ENCODE measurements around the gene NCAM2.

The NCAM2 gene

DNA sequence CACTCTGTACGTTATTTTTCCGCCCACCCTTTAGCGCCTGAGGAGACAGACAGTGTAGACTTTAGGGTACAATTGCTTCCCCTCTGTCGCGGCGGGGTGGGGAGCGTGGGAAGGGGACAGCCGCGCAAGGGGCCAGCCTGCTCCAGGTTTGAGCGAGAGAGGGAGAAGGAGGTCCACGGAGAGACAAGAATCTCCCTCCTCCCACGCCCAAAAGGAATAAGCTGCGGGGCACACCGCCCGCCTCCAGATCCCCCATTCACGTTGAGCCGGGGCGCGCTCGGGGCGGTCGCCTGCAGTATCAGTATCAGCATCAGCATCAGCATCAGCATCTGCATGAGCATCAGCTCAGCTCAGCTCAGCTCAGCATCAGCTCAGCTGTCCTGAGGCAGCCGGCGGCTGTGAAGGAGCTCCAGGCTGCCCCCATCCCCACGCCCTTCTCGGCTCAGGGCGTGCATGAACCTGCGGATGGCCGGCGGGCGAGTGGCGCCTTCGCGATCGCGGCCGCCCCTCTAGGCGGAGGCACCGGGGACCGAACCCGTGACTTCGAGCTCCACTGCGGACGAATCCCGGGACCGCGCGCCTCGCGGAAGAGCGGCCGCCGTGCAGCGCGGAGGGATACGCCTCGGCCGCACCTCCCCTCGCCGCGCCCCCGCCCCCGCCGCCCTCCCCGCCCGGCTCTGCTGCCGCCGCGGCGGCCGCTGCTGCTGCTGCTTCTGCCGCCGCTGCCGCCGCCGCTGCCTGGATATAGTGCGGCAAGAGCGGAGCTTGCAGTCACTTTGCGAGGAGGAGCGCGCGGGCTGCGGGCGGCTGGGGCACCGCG is at the start of gene NCAM2:
Gene NCAM2 (plus strand): TSS at position 774 of the 820 bp plus-strand sequence.
- no peak within 1 kb of the TSS for H3K27ac Mint-ChIP-seq
- CTCF ChIA-PET = no interaction called here
- H3K36me3 Mint-ChIP-seq = no peaks in the 10 kb centered on the region
- H3K9me3 Mint-ChIP-seq = no peaks in the 10 kb centered on the region
- peaks cover 7% of the 10 kb centered on the region for H3K4me1 Mint-ChIP-seq
- H3K27me3 Mint-ChIP-seq = peaks cover 29% of the 10 kb centered on the region
- DNase-seq = peak; percentile 65
- H3K4me3 Mint-ChIP-seq = peak within 1 kb of the TSS; percentile 61

DNA sequence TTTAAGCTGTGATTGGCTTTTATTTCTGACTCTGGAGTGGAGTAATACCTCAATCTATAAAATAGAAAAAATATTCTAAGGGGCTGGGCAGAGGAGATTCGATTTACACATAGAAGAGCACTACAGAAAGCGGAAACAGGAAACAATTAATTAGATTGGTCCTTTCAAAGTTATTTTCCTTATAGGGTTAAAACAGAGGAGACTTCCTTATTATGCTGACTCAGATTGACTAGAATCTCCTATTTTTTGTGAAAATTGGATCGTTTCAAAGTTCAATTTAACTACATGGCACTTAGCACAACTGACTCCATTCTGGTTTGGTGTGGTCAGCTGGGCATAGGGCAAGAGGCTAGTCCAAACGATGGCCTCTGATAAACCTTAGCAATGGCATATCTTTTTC is 48.3 kb upstream of the NCAM2 start:
- Mint-ChIP-seq H3K27me3 (no peaks in the 10 kb centered on the region), H3K27ac (no peak overlapping the region), H3K4me1 (no peaks in the 10 kb centered on the region), H3K4me3 (no peak overlapping the region), H3K9me3 (no peaks in the 10 kb centered on the region), H3K36me3 (no peaks in the 10 kb centered on the region)
- DNase-seq = no peak
- CTCF ChIA-PET = no interaction called here

DNA sequence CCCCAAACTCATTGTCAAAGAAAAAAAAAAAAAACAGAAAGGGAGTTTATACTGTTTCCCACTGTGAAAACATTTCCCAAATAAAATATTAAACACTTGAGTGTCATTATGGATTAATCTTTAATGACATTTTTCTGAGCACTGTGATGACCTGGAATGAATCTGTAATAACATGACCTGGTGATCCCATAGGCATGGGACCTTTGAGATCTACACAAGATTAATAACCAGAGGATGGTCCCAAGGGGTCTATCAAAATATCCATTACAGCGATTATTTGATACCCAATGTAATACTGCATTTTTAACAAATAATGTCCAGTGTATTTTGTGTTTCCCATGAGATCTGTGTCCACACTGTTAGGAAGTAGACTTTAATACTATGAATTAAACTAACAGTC is 32.4 kb upstream of the NCAM2 start:
- Mint-ChIP-seq H3K27me3 (no peaks in the 10 kb centered on the region), H3K4me1 (no peaks in the 10 kb centered on the region), H3K36me3 (no peaks in the 10 kb centered on the region), H3K9me3 (no peaks in the 10 kb centered on the region), H3K4me3 (no peak overlapping the region), H3K27ac (no peak overlapping the region)
- no peak for DNase-seq
- CTCF ChIA-PET = no interaction called here

DNA sequence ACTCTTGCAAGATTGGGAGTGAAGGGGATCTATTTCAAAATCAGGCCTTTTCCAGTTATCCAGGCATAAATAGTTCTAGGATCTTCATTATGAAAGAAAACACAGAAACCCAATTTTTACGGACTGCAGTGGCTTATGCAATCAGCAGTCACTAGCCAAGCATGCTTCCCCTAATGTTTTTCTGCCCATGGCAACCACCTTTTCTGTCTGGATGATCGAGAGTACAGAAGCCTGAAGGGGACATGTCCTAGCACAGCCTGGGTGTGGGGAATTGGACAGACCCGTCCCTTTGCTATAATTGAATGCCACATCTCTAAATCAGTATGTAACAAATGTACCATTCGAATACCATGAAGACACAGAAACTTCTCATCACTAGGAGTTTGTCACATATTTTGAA is 29.8 kb upstream of the NCAM2 start:
- no peaks in the 10 kb centered on the region for H3K4me1 Mint-ChIP-seq
- no peaks in the 10 kb centered on the region for H3K36me3 Mint-ChIP-seq
- H3K27me3 Mint-ChIP-seq = no peaks in the 10 kb centered on the region
- no peak overlapping the region for H3K4me3 Mint-ChIP-seq
- H3K9me3 Mint-ChIP-seq = no peaks in the 10 kb centered on the region
- CTCF ChIA-PET = no interaction called here
- DNase-seq = no peak
- H3K27ac Mint-ChIP-seq = no peak overlapping the region

DNA sequence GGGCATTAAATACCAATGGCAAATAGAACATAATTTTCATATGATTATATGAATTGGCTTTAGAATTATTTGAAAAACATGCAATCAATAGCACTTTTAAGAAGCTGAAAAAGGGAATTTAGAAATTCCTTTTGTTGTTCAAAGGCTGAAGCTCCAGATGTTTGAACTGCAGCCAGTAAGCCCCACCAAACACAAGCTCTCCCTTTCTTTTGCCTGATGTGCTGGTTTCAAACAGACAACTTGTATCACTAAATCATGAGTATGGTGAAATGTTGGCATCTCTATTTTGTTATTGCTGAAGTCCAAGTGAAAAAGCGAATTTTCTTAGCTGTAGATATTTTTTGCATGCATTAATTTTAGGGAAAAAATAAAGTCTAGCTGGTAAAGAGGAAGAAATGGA is 27.5 kb upstream of the NCAM2 start:
- H3K4me1 Mint-ChIP-seq = no peaks in the 10 kb centered on the region
- H3K4me3 Mint-ChIP-seq = no peak overlapping the region
- CTCF ChIA-PET = interaction anchor here (0.6 to 0.8 kb wide), 2 partner anchors 30 to 935 kb away, joined by 3 read pairs; no protein-coding TSS in a partner anchor
- H3K9me3 Mint-ChIP-seq = no peaks in the 10 kb centered on the region
- H3K27me3 Mint-ChIP-seq = no peaks in the 10 kb centered on the region
- no peak for DNase-seq
- no peak overlapping the region for H3K27ac Mint-ChIP-seq
- no peaks in the 10 kb centered on the region for H3K36me3 Mint-ChIP-seq

DNA sequence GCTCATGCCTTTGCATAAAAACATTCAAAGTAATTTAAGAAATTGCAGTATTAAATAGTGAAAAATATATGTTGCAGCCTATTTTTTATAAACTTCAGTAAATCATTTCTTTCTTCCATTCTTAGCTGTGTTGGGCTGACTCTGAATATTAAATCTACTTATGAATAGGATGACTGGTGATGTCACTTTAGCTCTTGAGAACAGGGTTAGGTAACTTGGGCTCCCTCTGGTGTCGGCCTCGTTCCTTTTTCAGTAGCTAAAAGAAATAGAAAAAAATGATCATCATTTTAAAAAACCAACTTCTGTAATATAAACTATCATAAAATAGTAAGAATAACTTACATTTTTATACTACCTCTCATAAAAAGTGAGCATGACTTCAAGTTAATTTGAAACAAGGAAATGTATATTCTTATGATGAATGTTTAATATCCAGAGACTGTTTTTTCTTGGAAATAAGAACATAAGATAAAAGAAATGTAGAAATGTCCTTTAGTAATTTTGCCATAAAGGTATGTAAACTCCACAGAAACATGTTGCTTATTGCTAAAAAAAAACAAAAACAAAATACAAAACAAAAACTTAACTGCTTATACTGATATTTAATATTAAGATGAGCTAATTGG is 26.8 kb upstream of the NCAM2 start:
- H3K4me3 Mint-ChIP-seq = no peak overlapping the region
- no peaks in the 10 kb centered on the region for H3K27me3 Mint-ChIP-seq
- H3K27ac Mint-ChIP-seq = no peak overlapping the region
- CTCF ChIA-PET = interaction anchor here (0.6 to 0.8 kb wide), 3 partner anchors 29 to 934 kb away, joined by 3 read pairs; no protein-coding TSS in a partner anchor
- no peaks in the 10 kb centered on the region for H3K9me3 Mint-ChIP-seq
- H3K36me3 Mint-ChIP-seq = no peaks in the 10 kb centered on the region
- H3K4me1 Mint-ChIP-seq = no peaks in the 10 kb centered on the region
- DNase-seq = peak; percentile 25

DNA sequence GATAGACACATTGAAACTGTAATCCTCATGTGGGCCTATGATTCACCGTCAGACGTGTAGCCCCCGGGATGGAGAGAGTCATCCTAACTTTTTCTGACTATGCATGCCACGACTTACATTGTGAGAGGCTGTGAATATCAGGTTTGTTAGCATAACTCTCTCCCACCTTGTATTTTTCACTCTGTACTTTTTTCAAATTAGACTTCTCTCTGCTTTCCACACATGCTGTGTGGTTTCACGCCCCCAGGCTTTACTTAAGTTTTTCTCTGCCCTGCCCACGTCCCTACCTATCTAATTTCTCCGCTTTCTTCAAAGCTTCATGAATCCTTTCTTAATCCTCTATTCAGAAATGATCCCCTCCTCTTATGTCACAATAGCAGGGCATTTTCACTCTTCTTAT is 3.4 kb upstream of the NCAM2 start:
- Mint-ChIP-seq H3K36me3 (no peaks in the 10 kb centered on the region), H3K9me3 (no peaks in the 10 kb centered on the region), H3K4me1 (peaks cover 7% of the 10 kb centered on the region), H3K27ac (no peak overlapping the region), H3K4me3 (no peak overlapping the region), H3K27me3 (peaks cover 29% of the 10 kb centered on the region)
- CTCF ChIA-PET = no interaction called here
- DNase-seq = no peak

DNA sequence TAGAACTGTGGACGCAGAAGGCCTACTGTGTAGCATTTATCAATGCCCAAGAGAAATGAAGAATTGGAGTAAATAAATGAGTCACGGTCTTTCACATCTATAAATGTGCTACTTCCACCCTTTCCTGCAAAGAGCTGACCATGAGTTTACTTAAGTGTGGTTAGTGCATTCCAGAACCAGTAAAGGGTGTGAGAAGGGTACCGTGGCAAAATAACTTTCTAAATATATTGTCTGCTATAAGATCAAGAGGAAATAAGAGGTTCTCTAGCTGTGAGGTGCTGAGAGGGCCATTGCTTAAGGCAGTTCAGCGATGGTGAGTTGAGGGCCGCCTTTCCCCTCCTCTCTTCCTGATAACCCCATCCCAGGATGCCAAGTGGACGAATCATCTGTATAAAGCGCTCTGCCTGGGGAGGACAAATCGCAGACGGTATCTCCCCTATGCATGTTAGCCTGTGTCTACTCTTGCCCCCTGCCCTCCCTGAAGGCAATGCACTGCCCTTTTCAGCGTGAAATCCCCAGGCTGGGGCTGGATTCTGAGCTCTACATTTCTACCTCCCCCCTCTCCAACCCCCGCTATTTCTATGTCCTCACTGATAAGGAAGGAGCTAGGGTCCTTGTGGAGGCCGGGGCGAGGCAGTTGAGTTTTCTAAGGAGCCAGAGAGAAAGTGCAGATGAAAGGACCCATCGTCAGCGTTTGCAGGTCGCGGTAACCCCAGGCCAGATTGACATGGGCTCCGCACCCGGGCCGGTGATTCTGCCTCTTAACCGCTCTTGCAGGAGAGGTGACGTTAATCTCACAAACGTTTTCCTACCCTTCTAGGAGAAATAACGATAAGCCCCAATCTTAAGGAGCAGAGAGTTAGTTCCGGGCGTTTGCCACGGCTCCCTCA is 1.5 kb upstream of the NCAM2 start:
- Mint-ChIP-seq H3K27me3 (peaks cover 29% of the 10 kb centered on the region), H3K9me3 (no peaks in the 10 kb centered on the region), H3K4me3 (no peak overlapping the region), H3K27ac (no peak overlapping the region), H3K4me1 (peaks cover 7% of the 10 kb centered on the region), H3K36me3 (no peaks in the 10 kb centered on the region)
- no peak for DNase-seq
- CTCF ChIA-PET = no interaction called here

DNA sequence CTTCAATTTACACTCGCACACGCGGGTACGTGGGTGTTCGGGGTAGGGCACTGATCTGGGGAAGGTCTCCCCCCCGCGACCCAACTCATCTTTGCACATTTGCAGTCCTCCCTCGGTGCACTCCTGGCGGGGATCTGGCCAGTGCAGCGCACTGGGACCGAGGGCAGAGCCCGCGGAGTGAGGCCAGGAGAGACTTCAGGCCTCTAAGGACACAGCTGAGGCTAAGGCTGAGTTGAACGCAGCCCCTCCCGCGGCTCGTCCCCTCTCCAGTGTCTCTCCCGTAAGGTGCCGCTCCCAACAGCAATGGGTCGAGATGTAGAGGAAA is 936 bp upstream of the NCAM2 start:
- Mint-ChIP-seq H3K36me3 (no peaks in the 10 kb centered on the region), H3K4me1 (peaks cover 7% of the 10 kb centered on the region), H3K4me3 (no peak overlapping the region), H3K27ac (no peak overlapping the region), H3K9me3 (no peaks in the 10 kb centered on the region), H3K27me3 (peaks cover 29% of the 10 kb centered on the region)
- CTCF ChIA-PET = no interaction called here
- DNase-seq = no peak

DNA sequence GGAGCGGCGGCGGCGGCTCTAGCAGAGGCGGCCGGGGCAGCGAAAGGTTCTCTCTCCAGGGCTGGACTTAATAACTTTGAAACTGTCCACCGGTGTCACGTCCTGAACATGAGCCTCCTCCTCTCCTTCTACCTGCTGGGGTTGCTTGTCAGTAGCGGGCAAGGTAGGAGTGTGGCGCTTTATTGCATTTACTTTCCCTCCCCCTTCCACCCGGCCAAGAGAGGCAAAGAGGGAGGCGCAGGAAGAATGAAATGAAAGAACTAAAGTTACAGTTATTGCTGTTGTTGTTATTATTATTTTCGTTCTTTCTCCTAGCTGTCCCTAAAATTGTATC is 214 bp downstream of the NCAM2 start:
- Mint-ChIP-seq H3K4me3 (peak overlapping the region; percentile 61), H3K9me3 (no peaks in the 10 kb centered on the region), H3K27ac (no peak overlapping the region), H3K36me3 (no peaks in the 10 kb centered on the region), H3K27me3 (peaks cover 29% of the 10 kb centered on the region), H3K4me1 (peaks cover 7% of the 10 kb centered on the region)
- no peak for DNase-seq
- CTCF ChIA-PET = no interaction called here

DNA sequence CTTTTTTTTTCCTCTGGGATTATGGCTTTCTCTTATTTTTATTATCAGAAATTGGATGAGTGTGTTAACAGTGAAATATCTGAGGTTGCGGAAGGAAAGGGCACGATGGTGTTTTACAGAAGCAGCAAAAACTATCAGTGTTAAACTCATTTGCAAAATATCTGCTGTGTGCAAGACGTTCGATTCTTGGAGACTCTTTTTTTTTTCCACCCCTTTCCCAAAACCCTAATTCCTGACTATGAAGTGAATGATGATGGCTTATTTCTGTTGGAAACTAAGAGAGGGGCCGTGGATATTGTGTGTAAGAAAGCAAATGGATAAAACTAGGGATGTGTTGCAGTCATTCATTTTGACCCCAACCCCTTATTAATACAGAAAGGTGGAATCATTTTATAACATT is 677 bp downstream of the NCAM2 start:
- CTCF ChIA-PET = interaction anchor here (1.5 kb wide), 1 partner anchor 923 kb away, joined by 7 read pairs; no protein-coding TSS in a partner anchor
- Mint-ChIP-seq H3K9me3 (no peaks in the 10 kb centered on the region), H3K4me3 (peak overlapping the region; percentile 61), H3K27ac (no peak overlapping the region), H3K4me1 (peaks cover 7% of the 10 kb centered on the region), H3K36me3 (no peaks in the 10 kb centered on the region), H3K27me3 (peaks cover 29% of the 10 kb centered on the region)
- DNase-seq = no peak

DNA sequence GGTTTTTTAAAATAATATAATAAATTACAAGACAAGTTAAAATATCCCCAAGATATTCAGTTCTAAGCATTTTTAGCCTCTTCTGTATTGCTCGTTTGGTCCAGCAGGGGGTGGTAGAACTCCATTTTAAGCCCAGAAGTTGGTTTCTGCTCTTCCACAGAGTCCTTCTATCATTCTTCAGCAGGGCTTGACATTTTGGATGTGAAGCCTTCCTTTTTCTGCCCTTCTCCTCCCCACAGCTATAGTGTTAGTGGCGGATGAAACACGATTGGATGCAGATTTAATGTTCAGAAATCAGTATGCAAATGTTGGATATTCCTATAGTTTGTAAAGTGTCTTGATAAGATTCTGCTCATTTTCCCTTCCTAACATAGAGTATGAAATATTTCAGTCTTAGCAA is 1.4 kb downstream of the NCAM2 start:
- H3K27me3 Mint-ChIP-seq = peaks cover 29% of the 10 kb centered on the region
- H3K9me3 Mint-ChIP-seq = no peaks in the 10 kb centered on the region
- no peaks in the 10 kb centered on the region for H3K36me3 Mint-ChIP-seq
- H3K27ac Mint-ChIP-seq = no peak overlapping the region
- peak; percentile 43 for DNase-seq
- H3K4me1 Mint-ChIP-seq = peaks cover 7% of the 10 kb centered on the region
- CTCF ChIA-PET = interaction anchor here (0.6 to 1.5 kb wide), 5 partner anchors 73 to 1447 kb away, joined by 3 to 7 read pairs (median 3); no protein-coding TSS in a partner anchor
- H3K4me3 Mint-ChIP-seq = no peak overlapping the region

DNA sequence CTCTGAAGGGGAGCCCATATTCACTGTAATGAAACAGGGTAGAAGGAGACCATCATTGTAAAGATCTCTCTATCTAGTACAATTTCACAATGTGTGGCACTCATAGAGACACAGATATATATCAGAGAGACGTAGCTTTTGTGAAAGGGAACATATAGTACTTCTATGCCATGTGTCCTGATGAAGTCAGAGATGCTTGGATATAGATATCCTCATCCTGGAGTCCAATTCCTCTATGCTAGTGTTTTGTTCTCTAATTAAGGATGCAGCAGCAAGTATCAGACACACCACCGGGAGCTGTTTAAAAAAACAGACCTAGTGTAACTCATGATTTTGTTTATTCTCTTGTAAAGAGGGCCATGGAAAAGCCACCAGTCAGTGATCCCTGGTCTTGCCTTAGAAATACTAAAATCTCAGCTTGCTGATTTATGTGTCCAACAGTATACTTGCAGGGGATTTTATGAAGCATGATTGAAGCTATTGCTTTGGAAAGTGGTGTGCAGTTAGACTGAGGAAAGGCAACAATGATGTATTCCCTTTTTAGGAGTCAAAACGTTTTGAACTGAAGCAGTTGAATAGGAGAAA is 2.5 kb downstream of the NCAM2 start:
- H3K4me1 Mint-ChIP-seq = peaks cover 7% of the 10 kb centered on the region
- no peaks in the 10 kb centered on the region for H3K36me3 Mint-ChIP-seq
- CTCF ChIA-PET = interaction anchor here (0.8 to 1.5 kb wide), 3 partner anchors 29 to 922 kb away, joined by 3 to 7 read pairs (median 4); no protein-coding TSS in a partner anchor
- no peak overlapping the region for H3K4me3 Mint-ChIP-seq
- peaks cover 29% of the 10 kb centered on the region for H3K27me3 Mint-ChIP-seq
- DNase-seq = no peak
- H3K9me3 Mint-ChIP-seq = no peaks in the 10 kb centered on the region
- H3K27ac Mint-ChIP-seq = no peak overlapping the region

DNA sequence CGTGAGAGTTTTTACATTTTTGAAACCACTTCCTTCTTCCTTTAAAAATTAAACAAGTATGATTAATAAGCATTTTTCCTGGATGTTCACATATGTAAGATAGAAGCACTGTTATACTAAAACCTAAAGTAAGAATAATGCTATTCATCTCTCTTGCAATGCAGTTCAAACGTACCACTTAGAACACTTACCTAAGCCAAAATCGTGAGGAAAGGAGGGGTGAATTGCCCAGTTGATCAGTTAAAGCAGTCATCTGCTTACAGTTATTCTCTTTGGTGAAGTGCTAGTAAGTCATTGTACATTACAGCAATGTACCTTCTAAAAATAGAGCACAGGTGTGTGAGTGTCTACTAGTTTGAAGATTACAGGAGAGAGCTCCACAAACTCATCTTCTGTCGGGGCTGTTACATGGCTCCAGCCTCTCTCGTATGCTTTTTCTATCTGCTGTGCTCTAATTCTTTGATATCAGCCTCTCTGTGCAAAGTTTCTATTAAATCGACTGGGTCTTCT is 3.4 kb downstream of the NCAM2 start:
- no peak for DNase-seq
- peaks cover 25% of the 10 kb centered on the region for H3K27me3 Mint-ChIP-seq
- H3K36me3 Mint-ChIP-seq = no peaks in the 10 kb centered on the region
- no peak overlapping the region for H3K4me3 Mint-ChIP-seq
- H3K27ac Mint-ChIP-seq = no peak overlapping the region
- CTCF ChIA-PET = interaction anchor here (1.0 to 1.1 kb wide), 2 partner anchors 13 to 920 kb away, joined by 4 to 5 read pairs; no protein-coding TSS in a partner anchor
- H3K9me3 Mint-ChIP-seq = no peaks in the 10 kb centered on the region
- peaks cover 7% of the 10 kb centered on the region for H3K4me1 Mint-ChIP-seq

Data from activated naive CD4-positive, alpha-beta T cell treated with anti-CD3 and anti-CD28 coated beads, Interleukin-2, amount 10 ng/mL, durations not matched to agents 7 days and 5 days (primary cell).